Activated CD4-positive, alpha-beta T cell treated with anti-CD3 and anti-CD28 coated beads for 36 hours (primary cell): ENCODE data around the gene SULF2. TPM values are rescaled to one million over a fixed set of nuclear protein-coding genes. Genes with fewer than 3 reads are reported as not detected.
A peak's percentile ranks its signal among the peaks of the same experiment; 100 is the strongest.

Experiments
- ATAC-seq: fragments of 200-7000 bp; cut with Tn5 transposase; one replicate; pipeline ENCODE4 v1.10.0; 2021; ENCODE audit warnings: mild to moderate bottlenecking, moderate library complexity
- CTCF ChIA-PET: fragments of 350-600 bp; sonication (Branson Sonifier 250); formaldehyde crosslinking; loops from one replicate; lab custom pipeline; 2021; ENCODE audit warnings: antibody characterized with exemption; lab: Charles Lee
- POLR2A ChIA-PET: fragments of 350-600 bp; sonication (Branson Sonifier 250); formaldehyde crosslinking; loops from one replicate; lab custom pipeline; 2021; ENCODE audit warnings: antibody characterized with exemption, inconsistent platforms; lab: Charles Lee
- DNase-seq: peaks from one replicate; pipeline ENCODE4 v3.0.0-alpha.2; 2020
- H3K27ac Mint-ChIP-seq: one replicate; pipeline ENCODE4 v1.8.0; 2021; ENCODE audit warnings: mixed read lengths
- H3K27me3 Mint-ChIP-seq: one replicate; pipeline ENCODE4 v1.8.0; 2021; ENCODE audit warnings: mixed read lengths
- H3K36me3 Mint-ChIP-seq: one replicate; pipeline ENCODE4 v1.8.0; 2021; ENCODE audit warnings: low read depth, mixed read lengths
- H3K4me1 Mint-ChIP-seq: one replicate; pipeline ENCODE4 v1.8.0; 2021; ENCODE audit warnings: mixed read lengths
- H3K4me3 Mint-ChIP-seq: one replicate; pipeline ENCODE4 v1.8.0; 2021; ENCODE audit warnings: mild to moderate bottlenecking, moderate library complexity, mixed read lengths
- H3K9me3 Mint-ChIP-seq: one replicate; pipeline ENCODE4 v1.8.0; 2021; ENCODE audit warnings: low read depth, mixed read lengths
- intact Hi-C, 2 experiments: fragments of 100-400 bp; cut with DNase I in 1 of 2; cut with micrococcal nuclease in 1 of 2; formaldehyde crosslinking; loops; one replicate each; pipeline versions ENCODE4 v1.14.2 to v1.15.1; 2022 to 2024; cut with DNase I, micrococcal nuclease
- total RNA-seq, 2 experiments: library from RNA; stranded (reverse); gene quantifications; one replicate each; pipeline ENCODE4 v1.2.3, GENCODE V29; 2021

SULF2 gene
- total RNA-seq, 2 experiments from 2014 or later = 0.09 TPM; not detected in 1

GRCh38 chr20:47790580-47790965 lies 5.3 kb upstream of the SULF2 start:
- Mint-ChIP-seq H3K4me1 (peaks cover 9% of the 10 kb centered on the region), H3K27me3 (peaks cover 32% of the 10 kb centered on the region), H3K27ac (no peak overlapping the region), H3K9me3 (no peaks in the 10 kb centered on the region), H3K4me3 (no peak overlapping the region), H3K36me3 (no peaks in the 10 kb centered on the region)
- DNase-seq (no peak), ATAC-seq (no peak)
- ChIA-PET CTCF (no interaction called here), POLR2A (no interaction called here)
- intact Hi-C loops = no loop called here

DNA sequence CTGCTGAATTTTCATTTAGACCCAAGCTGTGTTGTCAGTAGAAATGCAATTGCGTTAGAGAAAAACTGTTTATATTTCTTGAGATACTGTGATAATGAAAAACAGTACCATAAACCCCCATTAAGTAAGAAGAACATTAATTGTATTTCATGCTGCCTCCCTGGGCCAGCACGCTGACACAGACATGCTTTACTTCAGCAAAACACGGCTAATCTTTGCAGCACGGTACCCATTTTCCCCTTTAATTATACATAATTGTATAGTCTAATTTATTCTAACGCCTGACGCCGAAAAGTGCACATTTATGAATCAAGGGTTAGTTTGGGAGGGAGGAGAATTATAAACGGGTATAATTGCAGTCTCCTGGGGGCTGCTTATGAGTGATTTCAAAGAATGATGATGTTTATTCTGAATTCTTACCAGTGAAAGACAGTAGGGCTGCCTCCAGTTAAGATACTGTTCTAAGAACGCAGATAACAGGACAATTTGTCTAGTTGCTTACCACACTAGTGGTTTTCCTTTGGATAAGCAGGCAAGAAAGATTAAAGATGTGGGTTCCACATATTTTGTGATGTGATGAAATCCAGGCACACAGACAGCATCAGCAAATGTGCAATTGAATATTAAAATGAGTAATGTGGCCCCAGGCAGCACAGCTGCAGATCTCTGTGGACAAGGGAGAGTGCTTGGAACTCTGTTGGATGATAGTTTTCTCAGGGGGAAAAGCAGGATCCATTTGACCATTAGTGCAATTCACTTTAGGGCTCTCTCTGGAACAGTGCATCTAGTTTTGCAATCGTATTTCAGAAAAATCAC lies 4.7 kb upstream of the SULF2 start:
- ATAC-seq (no peak), DNase-seq (no peak)
- CTCF ChIA-PET = no interaction called here
- no peak overlapping the region for H3K4me3 Mint-ChIP-seq
- H3K9me3 Mint-ChIP-seq = no peaks in the 10 kb centered on the region
- peaks cover 32% of the 10 kb centered on the region for H3K27me3 Mint-ChIP-seq
- H3K4me1 Mint-ChIP-seq = peaks cover 9% of the 10 kb centered on the region
- POLR2A ChIA-PET = no interaction called here
- H3K36me3 Mint-ChIP-seq = no peaks in the 10 kb centered on the region
- intact Hi-C loops = loop anchor here in 1 of 2 experiments (5.0 to 10.0 kb wide), 2 partner anchors 63 to 115 kb away; no protein-coding TSS in a partner anchor
- H3K27ac Mint-ChIP-seq = no peak overlapping the region

- no peaks in the 10 kb centered on the region for H3K36me3 Mint-ChIP-seq
- POLR2A ChIA-PET = no interaction called here
- H3K27ac Mint-ChIP-seq = no peak overlapping the region
- no peaks in the 10 kb centered on the region for H3K9me3 Mint-ChIP-seq
- H3K4me3 Mint-ChIP-seq = no peak overlapping the region
- H3K4me1 Mint-ChIP-seq = peaks cover 9% of the 10 kb centered on the region
- DNase-seq (no peak), ATAC-seq (no peak)
- intact Hi-C loops = loop anchor here in 1 of 2 experiments (5.0 to 10.0 kb wide), 2 partner anchors 62 to 114 kb away; no protein-coding TSS in a partner anchor
- CTCF ChIA-PET = no interaction called here
- peaks cover 37% of the 10 kb centered on the region for H3K27me3 Mint-ChIP-seq
These were observed 3.9 kb upstream of the SULF2 start for GRCh38 chr20:47789081-47789763.

DNA sequence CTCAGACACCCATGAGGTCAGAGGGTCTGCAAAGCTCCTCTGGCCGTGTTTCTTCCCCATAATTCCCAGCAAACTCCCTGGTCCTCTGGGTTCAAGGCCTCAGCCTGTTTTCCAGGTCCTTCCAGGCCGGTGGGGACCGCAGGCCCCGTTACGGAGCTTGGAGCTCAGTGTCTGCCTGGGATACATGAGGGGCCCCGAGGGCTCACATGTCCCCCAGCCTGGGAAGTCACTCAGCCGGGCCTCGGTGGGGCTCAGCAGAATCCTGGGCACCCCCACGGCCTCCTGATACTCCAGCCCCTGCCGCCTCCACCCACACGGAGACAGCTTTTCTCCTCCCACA lies 3.4 kb upstream of the SULF2 start:
- ATAC-seq = no peak
- H3K36me3 Mint-ChIP-seq = no peaks in the 10 kb centered on the region
- CTCF ChIA-PET = no interaction called here
- peaks cover 42% of the 10 kb centered on the region for H3K27me3 Mint-ChIP-seq
- POLR2A ChIA-PET = no interaction called here
- DNase-seq = no peak
- H3K27ac Mint-ChIP-seq = no peak overlapping the region
- intact Hi-C loops = loop anchor here in 1 of 2 experiments (5.0 to 10.0 kb wide), 2 partner anchors 61 to 114 kb away; no protein-coding TSS in a partner anchor
- H3K4me3 Mint-ChIP-seq = no peak overlapping the region
- H3K4me1 Mint-ChIP-seq = peaks cover 10% of the 10 kb centered on the region
- H3K9me3 Mint-ChIP-seq = no peaks in the 10 kb centered on the region

GRCh38 chr20:47786765-47787107 lies 1.5 kb upstream of the SULF2 start:
- no peak for ATAC-seq
- no peak for DNase-seq
- intact Hi-C loops = loop anchor here in 1 of 2 experiments (1.0 to 10.0 kb wide), 3 partner anchors 59 to 834 kb away; no protein-coding TSS in a partner anchor
- no peaks in the 10 kb centered on the region for H3K36me3 Mint-ChIP-seq
- POLR2A ChIA-PET = no interaction called here
- H3K9me3 Mint-ChIP-seq = no peaks in the 10 kb centered on the region
- CTCF ChIA-PET = interaction anchor here (1.1 kb wide), 1 partner anchor 146 kb away, joined by 3 read pairs; no protein-coding TSS in a partner anchor
- peak overlapping the region; percentile 51 for H3K4me3 Mint-ChIP-seq
- peaks cover 56% of the 10 kb centered on the region for H3K27me3 Mint-ChIP-seq
- H3K4me1 Mint-ChIP-seq = peaks cover 10% of the 10 kb centered on the region
- no peak overlapping the region for H3K27ac Mint-ChIP-seq

GRCh38 chr20:47785854-47786764 lies 828 bp upstream of the SULF2 start:
- intact Hi-C loops = loop anchor here in 1 of 2 experiments (1.0 to 10.0 kb wide), 3 partner anchors 59 to 834 kb away; no protein-coding TSS in a partner anchor
- peaks cover 56% of the 10 kb centered on the region for H3K27me3 Mint-ChIP-seq
- ATAC-seq = peak; percentile 42
- peak overlapping the region; percentile 51 for H3K4me3 Mint-ChIP-seq
- H3K36me3 Mint-ChIP-seq = no peaks in the 10 kb centered on the region
- peaks cover 10% of the 10 kb centered on the region for H3K4me1 Mint-ChIP-seq
- ChIA-PET CTCF (interaction anchor here (1.1 kb wide), 1 partner anchor 146 kb away, joined by 3 read pairs; no protein-coding TSS in a partner anchor), POLR2A (no interaction called here)
- no peak overlapping the region for H3K27ac Mint-ChIP-seq
- no peaks in the 10 kb centered on the region for H3K9me3 Mint-ChIP-seq
- DNase-seq = peak; percentile 36

DNA sequence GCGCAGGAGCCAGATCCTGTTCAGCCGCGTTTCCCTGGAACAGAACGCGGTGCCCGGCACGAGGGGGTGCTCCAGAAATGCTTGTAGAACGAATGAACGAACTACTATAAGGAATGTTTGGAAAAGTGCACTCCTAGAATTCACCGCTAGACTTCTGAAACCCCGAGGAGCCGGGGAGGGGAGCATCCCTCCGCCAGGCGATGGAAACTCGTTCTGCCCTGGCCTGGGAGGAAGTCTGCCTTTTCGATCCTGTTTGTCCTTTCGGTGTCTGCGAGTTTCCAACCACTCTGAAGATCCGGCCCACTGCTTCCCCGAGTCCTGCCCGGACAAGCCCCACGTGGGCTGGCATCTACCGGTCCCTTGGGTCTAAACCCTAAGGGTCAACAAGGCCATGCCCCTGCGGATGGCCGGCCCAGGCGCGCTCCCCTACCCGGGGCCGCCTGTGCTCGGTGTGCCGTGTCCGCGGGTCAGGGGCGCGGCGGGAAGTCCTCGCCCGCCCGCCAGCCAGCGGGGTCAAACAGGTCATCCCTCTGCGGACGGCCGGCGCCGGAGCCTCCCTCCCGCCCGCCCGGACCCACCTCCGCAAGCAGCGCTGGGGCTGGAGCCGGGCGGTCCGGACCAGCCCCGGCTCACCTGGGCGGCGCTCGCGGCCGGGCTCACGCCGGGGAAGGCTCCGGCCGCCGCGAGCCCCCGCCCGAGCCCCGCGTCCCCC lies 526 bp downstream of the SULF2 start:
- Mint-ChIP-seq H3K36me3 (no peaks in the 10 kb centered on the region), H3K4me3 (no peak overlapping the region), H3K4me1 (peaks cover 10% of the 10 kb centered on the region), H3K27ac (no peak overlapping the region), H3K27me3 (peaks cover 51% of the 10 kb centered on the region), H3K9me3 (no peaks in the 10 kb centered on the region)
- ATAC-seq (no peak), DNase-seq (no peak)
- intact Hi-C loops = loop anchor here in 1 of 2 experiments (5.0 to 10.0 kb wide), 2 partner anchors 57 to 110 kb away; no protein-coding TSS in a partner anchor
- ChIA-PET CTCF (no interaction called here), POLR2A (no interaction called here)

DNA sequence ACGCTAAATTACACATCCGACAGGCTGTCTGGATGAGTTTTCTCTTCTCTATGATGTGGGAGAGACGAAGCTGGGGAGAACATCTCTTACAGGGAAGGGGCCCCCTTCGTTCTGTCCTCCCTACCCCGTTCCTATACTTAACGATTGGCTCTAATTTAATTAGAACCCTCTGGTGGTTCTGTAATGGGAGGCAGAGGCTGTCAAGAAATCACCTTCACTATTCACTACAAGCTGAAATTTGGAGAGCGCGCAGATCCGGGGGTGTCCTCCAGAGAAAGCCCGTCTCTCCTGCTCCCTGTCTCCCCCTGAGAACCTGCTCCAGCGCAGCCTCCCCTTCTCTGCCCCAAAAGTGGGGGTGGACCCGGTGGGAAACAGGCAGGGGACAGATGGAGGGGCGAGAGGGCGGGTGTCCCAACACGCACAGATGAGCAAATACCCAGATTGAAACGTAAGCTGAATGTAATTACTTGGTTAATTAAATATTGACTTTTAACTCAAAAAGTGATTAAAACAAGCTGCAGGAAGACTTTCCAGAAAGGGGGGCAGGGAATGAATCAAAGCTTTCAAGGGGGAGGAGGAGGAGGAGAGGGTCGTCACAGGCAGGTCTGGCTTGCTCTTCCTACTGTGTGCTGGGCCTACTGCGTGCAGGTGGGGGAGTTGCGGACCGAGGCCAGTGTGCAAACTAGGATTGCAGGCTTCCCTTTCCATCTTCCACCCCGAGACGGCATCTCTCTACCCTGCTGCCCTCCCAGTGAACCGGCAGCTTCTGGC lies 1.3 kb downstream of the SULF2 start:
- POLR2A ChIA-PET = no interaction called here
- ATAC-seq = no peak
- Mint-ChIP-seq H3K9me3 (no peaks in the 10 kb centered on the region), H3K4me3 (no peak overlapping the region), H3K36me3 (no peaks in the 10 kb centered on the region), H3K27ac (no peak overlapping the region), H3K4me1 (peaks cover 10% of the 10 kb centered on the region), H3K27me3 (peaks cover 48% of the 10 kb centered on the region)
- intact Hi-C loops = loop anchor here in 1 of 2 experiments (10.0 kb wide), 1 partner anchor 109 kb away; no protein-coding TSS in a partner anchor
- no peak for DNase-seq
- CTCF ChIA-PET = interaction anchor here (0.6 kb wide), 1 partner anchor 91 kb away, joined by 4 read pairs; no protein-coding TSS in a partner anchor

GRCh38 chr20:47782920-47783552 lies 2.2 kb downstream of the SULF2 start:
- Mint-ChIP-seq H3K9me3 (no peaks in the 10 kb centered on the region), H3K27ac (no peak overlapping the region), H3K27me3 (peaks cover 42% of the 10 kb centered on the region), H3K36me3 (no peaks in the 10 kb centered on the region), H3K4me1 (peaks cover 10% of the 10 kb centered on the region), H3K4me3 (no peak overlapping the region)
- ChIA-PET POLR2A (no interaction called here), CTCF (interaction anchor here (0.6 to 1.1 kb wide), 2 partner anchors 90 to 106 kb away, joined by 4 read pairs; no protein-coding TSS in a partner anchor)
- ATAC-seq (no peak), DNase-seq (no peak)
- intact Hi-C loops = loop anchor here in 1 of 2 experiments (10.0 kb wide), 1 partner anchor 108 kb away; no protein-coding TSS in a partner anchor
